Kidney epithelial cell (primary cell): ENCODE data around the gene TRAPPC3L. TPM values are rescaled to one million over a fixed set of nuclear protein-coding genes. Genes with fewer than 3 reads are reported as not detected.

Source experiments
- DNase-seq: peaks from one replicate; pipeline ENCODE4 v3.0.0-alpha.2; 2010; ENCODE audit warnings: low read depth
- H3K27me3 ChIP-seq: 2 replicates; pipeline ENCODE4 v1.6.0; 2011; ENCODE audit warnings: low read length; ENCODE audit not compliant: control insufficient read depth, insufficient read depth
- H3K36me3 ChIP-seq: 2 replicates; pipeline ENCODE4 v1.5.1; 2011; ENCODE audit warnings: low read length; ENCODE audit not compliant: control insufficient read depth, insufficient read depth
- H3K4me3 ChIP-seq: 2 replicates; pipeline ENCODE4 v1.5.1; 2011; ENCODE audit warnings: low read depth, mild to moderate bottlenecking, control low read depth, low read length
- CTCF ChIP-seq: IDR thresholded peaks from 2 replicates; pipeline ENCODE4 v1.5.1; 2011; ENCODE audit warnings: mild to moderate bottlenecking, moderate library complexity, low read length, control low read depth, inconsistent platforms; ENCODE audit not compliant: insufficient read depth, poor library complexity, severe bottlenecking
- total RNA-seq: library from RNA; depleted of rRNA; stranded (reverse); fragments of >200 nt; gene quantifications from 2 replicates; pipeline ENCODE4 v1.2.3, GENCODE V29; 2015

The TRAPPC3L gene
- total RNA-seq, 1 donor from 2014 or later = not detected

- no peak for DNase-seq
- TF ChIP-seq CTCF = no peak
- Histone ChIP-seq H3K36me3 (no peaks in the 10 kb centered on the region), H3K4me3 (no peak overlapping the region), H3K27me3 (no peaks in the 10 kb centered on the region)
Observed at GRCh38 chr6:116491610-116492330, 53.7 kb downstream of the TRAPPC3L start.

- Histone ChIP-seq H3K4me3 (no peak overlapping the region), H3K27me3 (no peaks in the 10 kb centered on the region), H3K36me3 (no peaks in the 10 kb centered on the region)
- no peak for TF ChIP-seq CTCF
- no peak for DNase-seq
Observed at GRCh38 chr6:116485559-116486184, 59.8 kb downstream of the TRAPPC3L start.

- no peaks in the 10 kb centered on the region for H3K27me3 ChIP-seq
- no peak overlapping the region for H3K4me3 ChIP-seq
- no peak for DNase-seq
- no peak for TF ChIP-seq CTCF
- no peaks in the 10 kb centered on the region for H3K36me3 ChIP-seq
Observed at GRCh38 chr6:116483616-116484015, 61.9 kb downstream of the TRAPPC3L start.

GRCh38 chr6:116482780-116483179, 62.7 kb downstream of the TRAPPC3L start:
- no peak for DNase-seq
- H3K36me3 ChIP-seq = no peaks in the 10 kb centered on the region
- no peaks in the 10 kb centered on the region for H3K27me3 ChIP-seq
- TF ChIP-seq CTCF = no peak
- H3K4me3 ChIP-seq = no peak overlapping the region

- TF ChIP-seq CTCF = no peak
- no peak for DNase-seq
Observed at GRCh38 chr6:116476002-116476678, 69.3 kb downstream of the TRAPPC3L start.

More at GRCh38 chr6:116476002-116476678, 69.3 kb downstream of the TRAPPC3L start:
- no peaks in the 10 kb centered on the region for H3K27me3 ChIP-seq
- H3K36me3 ChIP-seq = no peaks in the 10 kb centered on the region
- H3K4me3 ChIP-seq = no peak overlapping the region
